Non-pigmented ciliary epithelial cell (primary cell): ENCODE measurements around the gene SDC4.

Source experiments
- DNase-seq: peaks from one replicate; pipeline ENCODE4 v3.0.0-alpha.2; 2010; ENCODE audit warnings: low read depth

SDC4 gene

DNA sequence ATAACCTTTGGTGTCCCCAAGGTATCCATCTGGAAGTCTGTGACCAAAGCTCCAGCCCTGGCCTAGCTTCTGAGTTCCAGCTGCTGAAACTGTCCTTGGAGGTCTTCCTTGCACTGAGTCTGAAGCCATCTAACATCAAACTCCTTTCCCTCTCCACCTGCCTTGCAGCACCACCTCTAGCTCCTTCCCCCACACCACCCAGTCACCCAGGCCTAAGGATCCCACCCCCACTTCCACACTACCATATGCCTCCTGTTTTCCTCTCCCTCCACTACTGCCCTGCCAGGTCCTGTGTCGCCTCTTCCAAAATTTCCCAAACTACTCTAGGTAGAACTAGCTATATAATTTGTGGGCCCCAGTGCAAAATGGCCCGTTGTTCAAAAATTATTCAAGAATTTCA lies 29.3 kb downstream of the SDC4 start:
- DNase-seq: no peak

DNA sequence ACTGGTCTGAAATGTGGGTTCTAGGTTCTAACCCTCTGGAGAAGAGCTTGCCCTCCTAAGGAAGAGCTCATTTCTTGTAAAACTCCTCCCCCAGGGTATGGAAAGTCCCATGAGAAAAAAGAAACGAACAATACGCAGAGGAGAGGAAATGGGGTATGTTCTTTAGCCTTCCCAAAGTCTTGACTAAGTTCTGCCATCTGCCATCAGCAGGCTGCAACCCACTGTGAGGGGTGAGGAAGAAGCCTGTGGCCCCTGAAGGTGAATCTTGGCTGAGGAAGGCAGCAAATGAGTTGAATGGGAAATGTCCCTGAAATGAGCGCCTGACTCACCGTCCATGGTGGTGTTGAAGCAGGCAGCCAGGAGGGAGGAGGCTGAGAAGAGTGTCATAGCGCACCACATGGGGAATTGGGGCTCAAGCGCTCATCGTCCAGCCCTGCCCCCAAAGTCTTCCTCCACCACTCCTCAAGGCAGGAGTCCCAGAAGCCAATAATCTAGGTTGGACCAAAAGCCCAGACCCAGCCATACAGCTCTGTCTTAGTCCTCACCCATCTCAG lies 29.8 kb downstream of the SDC4 start:
- DNase-seq: no peak

DNA sequence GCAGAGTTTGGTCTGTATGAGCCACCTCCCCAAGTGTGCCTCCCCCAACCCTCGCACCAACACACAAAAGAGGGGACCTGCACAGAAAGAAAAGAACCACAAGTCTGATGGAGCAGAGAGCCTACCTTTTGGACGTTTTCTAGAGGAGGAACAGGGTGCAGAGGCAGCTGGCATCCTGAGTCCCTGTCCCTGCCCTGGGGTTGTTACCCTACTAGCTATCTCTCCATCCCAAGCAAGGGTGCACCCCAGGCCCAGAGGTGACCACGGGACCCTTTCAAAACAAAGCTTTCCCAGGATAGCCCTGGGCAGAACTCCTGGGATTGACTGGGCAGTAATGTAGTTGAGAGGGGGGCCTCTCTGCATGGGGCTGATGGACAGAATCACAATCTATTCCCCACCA lies 30.4 kb downstream of the SDC4 start:
- DNase-seq: no peak

DNA sequence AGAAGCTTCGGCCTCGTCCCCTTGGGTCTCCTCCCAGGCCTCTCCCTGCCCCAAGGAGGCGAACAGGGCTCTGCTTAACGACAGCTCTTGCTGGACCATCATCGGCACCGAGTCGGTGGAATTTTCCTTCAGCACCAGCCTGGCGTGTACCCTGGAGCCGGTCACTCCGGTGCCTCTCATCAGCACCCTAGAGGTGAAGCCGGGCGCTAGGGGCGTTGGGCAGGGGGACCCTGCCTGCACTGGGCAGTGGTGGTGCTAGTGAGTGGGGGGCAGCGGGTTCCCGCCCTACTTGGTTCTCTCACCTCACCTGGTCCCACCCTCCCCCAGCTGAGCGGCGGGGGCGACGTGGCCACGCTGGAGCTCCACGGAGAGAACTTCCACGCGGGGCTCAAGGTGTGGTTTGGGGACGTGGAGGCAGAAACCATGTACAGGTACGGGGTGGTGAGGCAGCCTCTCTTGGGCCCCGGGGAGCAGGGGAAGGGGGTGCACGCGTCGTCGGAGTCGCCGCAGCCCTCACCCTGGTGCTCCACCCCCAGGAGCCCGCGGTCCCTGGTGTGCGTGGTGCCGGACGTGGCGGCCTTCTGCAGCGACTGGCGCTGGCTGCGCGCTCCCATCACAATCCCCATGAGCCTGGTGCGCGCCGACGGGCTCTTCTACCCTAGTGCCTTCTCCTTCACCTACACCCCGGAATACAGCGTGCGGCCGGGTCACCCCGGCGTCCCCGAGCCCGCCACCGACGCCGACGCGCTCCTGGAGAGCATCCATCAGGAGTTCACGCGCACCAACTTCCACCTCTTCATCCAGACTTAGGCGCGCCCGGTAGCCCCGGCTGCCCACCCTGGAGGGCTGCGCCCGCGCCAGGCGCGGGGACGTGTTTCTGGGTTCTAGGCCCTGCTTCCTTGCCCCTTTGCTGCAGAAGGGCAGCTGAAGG lies 31.8 kb downstream of the SDC4 start:
- no peak for DNase-seq

DNA sequence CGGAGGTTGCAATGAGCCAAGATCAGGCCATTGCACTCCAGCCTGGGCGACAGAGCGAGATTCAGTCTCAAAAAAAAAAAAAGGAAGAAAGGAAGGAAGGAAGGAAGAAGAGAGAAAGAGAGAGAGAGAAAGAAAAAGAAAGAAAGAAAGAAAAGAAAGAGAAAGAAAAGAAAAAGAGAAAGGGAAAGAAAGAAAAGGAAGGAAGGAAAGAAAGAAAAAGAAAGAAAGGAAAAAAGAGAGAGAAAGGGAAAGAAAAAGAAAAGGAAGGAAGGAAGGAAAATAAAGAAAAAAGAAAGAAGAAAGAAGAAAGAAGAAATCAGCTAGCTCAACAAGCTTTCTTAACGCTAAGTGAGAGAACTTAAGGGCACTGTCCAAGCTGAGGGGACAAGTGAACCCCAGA lies 32.6 kb downstream of the SDC4 start:
- DNase-seq: no peak

DNA sequence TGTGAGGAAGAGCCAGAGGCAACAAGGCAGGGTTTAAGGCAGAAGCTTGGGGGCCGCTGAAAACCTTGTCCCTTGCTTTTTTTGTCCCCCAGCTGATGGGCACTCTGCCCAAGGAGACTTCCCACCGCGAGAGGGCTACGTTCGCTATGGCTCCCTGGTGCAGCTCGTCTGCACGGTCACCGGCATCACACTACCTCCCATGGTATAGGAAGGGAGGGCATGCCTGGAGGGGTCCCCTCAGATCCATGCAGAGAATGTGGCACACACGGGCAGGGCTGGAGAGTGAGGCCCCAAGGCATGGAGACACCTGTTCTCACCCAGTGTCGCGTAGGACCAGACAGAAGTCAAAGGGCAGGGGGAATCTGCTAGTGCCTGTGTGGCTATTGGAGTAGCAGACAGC lies 34.3 kb downstream of the SDC4 start:
- no peak for DNase-seq

DNA sequence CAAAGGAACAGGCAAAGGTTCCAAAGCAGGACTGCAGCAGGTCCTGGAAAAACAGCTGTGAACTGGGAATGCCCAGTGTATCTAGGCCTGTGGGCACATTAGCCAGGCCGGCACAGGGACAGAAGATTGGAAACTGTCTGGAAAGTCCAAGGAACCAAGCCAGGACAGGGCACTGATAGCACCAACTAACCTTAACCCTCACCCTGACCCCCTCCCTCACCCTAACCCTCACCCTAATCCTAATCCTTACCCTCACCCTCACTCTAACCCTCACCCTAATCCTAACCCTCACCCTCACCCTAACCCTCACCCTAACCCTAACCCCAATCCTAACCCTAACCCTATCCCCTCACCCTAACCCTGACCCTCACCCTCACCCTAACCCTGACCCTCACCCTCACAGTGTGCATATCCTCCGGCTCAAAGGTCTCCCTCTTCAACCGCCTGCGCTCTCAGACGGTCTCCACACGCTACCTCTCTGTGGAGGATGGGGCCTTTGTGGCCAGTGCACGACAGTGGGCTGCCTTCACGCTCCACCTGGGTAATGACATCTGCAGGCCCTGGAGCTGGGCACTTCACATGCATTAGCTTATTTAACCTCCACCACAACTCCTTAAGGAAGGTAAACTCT lies 35.0 kb downstream of the SDC4 start:
- DNase-seq: no peak

DNA sequence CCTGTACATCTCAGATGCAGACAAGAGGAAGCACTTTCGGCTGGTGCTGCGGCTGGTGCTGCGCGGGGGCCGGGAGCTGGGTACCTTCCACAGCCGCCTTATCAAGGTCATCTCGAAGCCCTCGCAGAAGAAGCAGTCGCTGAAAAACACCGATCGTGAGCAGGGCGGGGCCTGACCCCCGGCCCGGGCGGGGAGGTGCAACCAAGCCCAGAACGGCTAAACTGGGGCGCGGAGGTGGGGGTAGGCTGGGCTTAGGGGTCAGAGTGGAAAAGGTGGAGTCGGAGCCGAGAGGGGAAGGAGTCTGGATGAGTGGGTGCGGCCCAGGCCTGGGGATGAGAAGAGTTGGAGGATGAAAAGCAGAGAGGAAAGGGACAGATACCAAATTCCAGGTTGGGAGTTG lies 36.0 kb downstream of the SDC4 start:
- no peak for DNase-seq

DNA sequence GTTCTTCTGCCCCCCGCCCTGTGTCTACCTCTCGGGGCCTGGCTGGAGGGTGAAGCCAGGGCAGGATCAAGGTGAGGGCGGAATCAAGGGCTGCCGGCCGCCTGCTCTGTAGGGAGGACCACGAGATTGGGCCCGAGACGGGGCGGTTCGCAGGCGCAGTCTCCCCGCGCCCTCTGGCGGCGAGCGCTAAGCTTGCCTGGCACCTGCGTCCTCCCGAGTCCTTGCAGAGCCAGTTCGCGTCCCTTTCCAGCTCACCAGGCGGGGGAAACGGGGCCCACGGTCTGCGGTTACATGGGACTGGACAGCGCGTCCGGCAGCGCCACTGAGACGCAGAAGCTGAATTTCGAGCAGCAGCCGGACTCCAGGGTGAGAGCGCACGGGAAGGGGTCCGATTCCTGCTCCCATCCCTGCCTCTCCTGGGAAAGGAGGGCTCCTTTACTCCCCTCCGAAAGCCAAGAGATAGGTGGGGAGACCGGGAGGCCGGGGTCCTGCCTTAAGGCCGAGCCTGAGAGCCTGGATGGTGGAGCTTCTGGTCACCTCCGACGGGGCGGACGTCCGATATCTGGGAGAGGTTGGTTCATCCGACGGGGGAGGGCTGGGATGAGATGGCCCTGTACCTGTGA lies 36.5 kb downstream of the SDC4 start:
- DNase-seq: no peak

DNA sequence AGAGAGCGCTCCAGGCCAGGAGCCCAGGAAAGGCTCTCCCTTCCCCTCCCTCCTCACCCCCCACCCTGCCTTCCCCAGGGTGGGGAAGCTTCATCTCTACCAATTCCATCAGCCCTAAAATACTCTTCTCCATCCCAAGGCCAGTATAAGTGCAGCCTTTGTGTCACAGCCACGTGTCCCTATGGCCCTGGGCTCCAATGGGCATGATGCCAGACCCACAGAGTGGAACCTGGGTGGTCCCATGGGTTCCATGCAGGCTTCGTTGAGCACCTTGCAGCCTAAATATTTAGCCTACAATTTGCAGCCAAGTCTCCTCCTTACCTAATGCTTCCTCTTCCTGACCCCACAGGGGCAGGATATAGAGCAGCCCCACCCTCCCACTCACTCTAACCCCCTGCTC lies 39.1 kb downstream of the SDC4 start:
- no peak for DNase-seq

DNA sequence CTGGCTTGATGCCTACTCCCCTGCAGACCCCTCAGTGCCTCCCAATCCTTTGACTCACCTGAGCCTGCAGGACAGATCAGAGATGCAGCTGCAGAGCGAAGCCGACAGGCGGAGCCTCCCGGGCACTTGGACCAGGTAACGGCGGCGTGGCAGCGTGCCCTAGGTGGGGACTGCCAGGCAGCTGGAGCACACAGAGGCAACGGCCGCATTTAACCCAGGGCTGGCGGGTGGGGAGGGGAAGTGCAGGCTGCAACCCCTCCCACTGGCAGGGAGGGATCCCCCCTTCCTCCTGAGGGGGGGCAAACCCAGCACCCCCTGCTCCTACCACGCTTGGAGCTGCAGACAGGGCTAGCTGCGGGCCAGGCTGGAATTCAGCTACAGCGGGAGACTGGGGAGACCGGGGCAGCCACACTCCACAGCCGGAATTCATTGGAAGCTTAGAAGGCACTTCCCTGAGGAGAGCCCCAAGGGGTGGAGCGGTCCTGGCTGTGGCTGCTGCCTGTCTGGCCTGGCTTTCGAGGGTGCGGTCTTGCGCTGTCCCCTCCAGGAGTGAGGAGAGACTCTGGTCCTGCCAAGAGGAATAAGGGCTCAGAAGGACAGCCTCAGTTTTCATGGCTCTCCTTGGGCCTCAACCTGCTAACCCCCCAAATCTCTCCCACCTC lies 40.0 kb downstream of the SDC4 start, which contains the start of gene MATN4:
MATN4 (minus strand) TSS at position 183 of the 662 bp plus-strand sequence. CDS start 2,717 bp downstream, outside the sequence.
- no peak for DNase-seq

DNA sequence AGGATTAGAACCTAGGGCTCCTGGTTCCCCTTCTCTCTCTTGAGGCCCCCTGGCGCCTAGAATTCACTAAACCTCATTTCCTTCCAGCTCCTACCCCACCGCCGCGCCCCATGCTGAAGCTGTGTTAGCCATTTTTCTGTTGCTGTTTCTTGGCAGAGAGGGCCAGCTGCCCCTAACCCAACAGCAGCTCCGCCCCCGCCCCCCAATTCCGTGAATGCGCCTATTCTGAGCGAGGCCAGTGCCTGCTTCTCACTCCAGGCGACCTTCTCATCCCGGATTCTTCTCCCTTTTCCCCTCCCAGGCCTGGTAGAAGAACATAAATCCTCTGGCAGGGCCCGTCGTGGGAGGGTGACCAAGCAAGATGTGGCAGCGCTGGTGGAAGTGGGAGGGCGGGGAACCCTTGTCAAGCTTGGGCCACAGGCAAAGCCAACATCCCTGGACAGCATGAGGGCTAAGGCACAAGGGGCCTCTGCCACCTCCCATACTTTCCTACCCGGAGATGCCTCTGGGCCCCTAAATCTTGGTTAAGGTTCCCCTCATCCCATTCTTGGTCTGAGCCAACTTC lies 41.1 kb downstream of the SDC4 start:
- no peak for DNase-seq

DNA sequence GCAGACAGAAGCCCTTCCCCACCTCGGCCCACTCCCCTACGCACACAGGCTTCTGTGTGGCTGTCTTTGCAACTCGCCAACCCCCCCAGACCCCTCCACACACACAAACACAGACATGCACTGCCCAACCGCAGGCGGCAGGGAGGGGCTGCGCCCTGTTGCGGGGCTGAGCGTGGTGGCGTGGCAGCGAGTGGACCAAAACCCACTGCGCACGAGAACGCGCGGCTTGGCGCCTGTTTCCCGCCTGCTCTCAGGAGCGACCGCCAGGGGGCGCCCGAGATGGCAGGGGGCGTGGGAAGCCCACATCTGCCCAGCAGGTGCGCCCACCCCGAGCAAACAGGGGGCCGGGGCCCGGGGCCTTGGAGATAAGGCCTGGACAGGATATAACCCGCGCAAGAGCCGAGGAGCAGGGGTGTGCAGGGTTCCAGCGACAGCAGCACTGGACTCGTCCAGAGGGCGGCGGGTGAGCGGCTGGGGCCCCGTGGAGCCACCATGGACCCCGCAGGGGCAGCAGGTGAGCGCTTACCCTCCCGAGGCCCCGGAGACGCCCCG lies 41.7 kb downstream of the SDC4 start, which contains the start of gene RBPJL:
RBPJL (plus strand) TSS at position 410 of the 552 bp plus-strand sequence; CDS start at position 493, 83 bp downstream.
- no peak for DNase-seq

DNA sequence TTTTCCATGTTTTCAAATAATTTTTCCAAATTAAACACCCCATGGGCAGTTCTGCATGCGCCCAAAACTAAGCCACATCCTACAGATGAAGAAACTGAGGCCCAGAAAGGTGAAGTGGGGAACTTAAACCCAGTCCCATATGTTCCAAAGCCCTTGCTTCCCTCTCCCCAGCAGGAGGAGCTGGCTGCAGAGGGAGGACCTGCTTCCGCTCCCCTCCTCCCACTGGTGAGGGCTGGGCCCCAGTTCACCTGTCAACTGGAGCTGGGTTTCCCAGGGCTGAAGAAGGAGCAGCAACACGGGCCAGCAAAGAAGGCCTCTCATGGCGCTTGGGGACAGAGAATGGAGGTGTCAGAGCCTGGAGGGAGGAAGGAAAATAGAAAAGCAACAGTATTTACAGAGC lies 43.0 kb downstream of the SDC4 start:
- DNase-seq: no peak

DNA sequence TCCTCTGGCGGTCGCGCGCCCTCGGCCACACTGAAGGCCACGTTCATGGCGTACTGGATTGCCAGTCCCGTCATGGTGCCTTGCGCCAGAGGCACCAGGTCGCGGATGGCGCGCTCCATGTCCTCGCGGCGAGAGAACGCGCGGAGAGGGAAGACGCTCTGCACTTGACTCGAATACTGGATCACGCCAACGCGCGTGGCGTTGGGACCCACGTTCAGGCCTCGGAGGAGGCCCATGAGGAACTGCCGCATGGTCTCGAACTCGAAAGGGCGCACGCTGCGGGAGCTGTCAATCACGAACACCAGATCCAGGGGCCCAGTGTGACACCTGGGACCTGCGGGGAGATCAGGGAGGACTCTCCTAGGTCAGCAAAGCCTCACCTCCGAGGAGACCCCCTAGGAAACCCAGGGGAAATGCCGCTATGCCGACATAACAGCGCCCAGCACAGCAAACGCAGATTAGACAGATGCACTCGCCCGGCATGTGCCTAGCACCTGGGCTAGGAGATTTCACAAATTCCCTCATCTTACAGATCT lies 43.7 kb downstream of the SDC4 start:
- DNase-seq: no peak

DNA sequence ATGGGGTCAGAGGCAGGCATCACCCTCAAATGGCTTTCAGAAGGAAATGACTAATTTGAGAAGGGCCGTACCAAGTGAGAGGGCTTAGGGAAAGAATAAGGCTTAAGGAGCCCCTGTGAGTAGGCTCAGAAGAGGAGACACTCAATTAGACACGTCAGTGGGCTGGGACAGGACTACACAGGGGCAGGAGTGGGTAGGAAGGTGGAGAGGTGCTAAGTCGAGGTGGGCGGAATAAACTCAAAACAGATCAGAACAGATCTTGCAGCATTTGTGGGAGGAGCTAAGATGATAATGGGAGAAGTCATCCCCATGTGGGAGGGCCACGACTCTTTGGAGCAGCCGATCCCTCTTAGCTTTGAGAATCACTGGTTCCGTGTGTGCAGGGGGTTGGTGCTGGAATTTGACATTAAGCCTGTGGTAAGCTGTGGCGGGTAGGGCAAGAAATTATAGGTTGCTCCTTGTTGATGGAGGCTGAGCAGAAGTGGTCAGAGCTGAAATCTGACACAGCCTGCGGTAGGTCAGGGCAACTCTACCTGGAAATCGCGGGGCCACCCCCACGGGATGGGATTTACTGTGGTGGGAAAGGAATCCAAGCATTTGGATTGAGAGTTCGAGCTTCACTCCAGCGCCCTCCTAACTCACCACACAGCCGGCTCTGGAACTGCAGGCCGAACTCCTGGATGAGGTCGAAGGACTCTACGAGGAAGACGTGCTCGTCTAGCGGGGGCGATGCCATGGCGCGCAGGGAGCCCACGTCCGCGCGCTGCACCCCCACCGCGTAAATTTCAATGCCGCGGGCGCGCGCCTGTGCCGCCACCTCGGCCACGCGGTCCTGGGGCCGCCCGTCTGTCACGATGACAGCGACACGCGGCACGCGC lies 44.4 kb downstream of the SDC4 start:
- DNase-seq: no peak

DNA sequence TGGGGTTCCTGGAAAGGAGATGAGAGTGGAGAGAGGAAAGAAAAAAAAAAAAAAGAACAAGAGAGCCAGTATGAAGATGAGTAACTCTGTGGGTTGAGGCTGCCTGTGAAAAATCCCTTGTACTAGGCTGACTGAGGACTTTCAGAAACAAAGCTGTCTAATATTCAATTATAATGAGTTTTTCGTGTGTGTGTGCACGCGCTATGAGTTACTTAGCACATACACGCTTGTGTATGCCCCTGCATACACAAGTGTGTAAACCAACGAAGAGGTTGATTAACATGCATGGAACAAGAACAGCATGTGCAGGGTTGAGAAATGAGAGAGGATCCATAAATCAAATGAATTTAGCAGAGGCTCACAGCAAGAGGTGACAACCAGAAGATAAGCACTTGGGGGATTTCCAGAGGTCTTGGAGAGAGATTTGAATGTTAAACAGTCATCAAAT lies 46.4 kb downstream of the SDC4 start:
- DNase-seq: no peak

DNA sequence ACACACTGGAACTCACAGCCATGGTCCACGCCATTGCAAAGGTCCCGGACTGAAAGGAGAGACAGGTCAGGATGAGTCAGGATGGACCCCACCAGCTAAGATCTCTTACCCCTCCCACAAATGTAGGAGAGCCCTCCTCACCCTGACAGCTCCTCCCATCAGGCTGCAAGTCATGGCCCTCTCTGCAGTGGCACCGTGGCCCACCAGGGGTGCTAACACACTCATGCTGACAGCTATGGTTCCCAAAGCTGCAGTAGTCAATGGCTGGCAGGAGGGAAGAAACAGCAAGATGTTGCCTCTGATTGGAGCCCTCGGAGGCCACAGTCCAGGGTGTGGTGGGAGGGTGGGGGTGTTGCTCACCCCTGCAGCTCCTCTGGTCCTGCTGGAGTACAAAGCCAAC lies 47.3 kb downstream of the SDC4 start:
- no peak for DNase-seq

DNA sequence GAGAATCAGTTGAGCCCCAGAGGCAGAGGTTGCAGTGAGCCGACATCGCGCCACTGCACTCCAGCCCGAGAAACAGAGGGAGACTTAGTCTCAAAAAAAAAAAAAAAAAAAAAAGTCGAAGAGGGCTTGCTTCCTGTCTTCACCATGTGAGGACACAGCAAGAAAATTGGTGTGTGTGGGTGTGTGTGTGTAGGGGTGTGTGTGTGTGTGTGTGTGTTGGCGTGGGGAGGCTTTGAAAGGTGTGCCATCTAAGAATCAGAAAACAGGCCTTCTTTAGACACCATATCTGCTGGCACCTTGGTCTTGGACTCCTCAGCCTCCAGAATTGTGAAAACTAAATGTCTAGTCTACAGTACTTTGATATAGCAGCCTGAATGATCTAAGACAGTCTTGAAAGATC lies 48.4 kb downstream of the SDC4 start:
- no peak for DNase-seq
